Stimulated activated CD8-positive, alpha-beta memory T cell treated with anti-CD3 and anti-CD28 coated beads, Interleukin-4, amount 100 ng/mL, for 48 hours (primary cell): ENCODE measurements around the gene ZFYVE28.
A peak's percentile ranks its signal among the peaks of the same experiment; 100 is the strongest.

Experiments used
- DNase-seq: peaks from one replicate; pipeline ENCODE4 v3.0.0-alpha.2; 2020

ZFYVE28 gene

GRCh38 chr4:2427383-2428334 is 9.2 kb upstream of the ZFYVE28 start:
- DNase-seq: no peak

- no peak for DNase-seq
Measured at GRCh38 chr4:2426711-2427275, 8.3 kb upstream of the ZFYVE28 start.

GRCh38 chr4:2426069-2426397 is 7.6 kb upstream of the ZFYVE28 start:
- no peak for DNase-seq

- no peak for DNase-seq
Measured at GRCh38 chr4:2425386-2426068, 7.1 kb upstream of the ZFYVE28 start.

GRCh38 chr4:2424581-2424980 is 6.1 kb upstream of the ZFYVE28 start:
- DNase-seq: no peak

GRCh38 chr4:2423695-2424094 is 5.2 kb upstream of the ZFYVE28 start:
- DNase-seq: no peak

- DNase-seq: no peak
Measured at GRCh38 chr4:2423066-2423465, 4.6 kb upstream of the ZFYVE28 start.

- no peak for DNase-seq
Measured at GRCh38 chr4:2421928-2422327, 3.5 kb upstream of the ZFYVE28 start.

- no peak for DNase-seq
Measured at GRCh38 chr4:2419814-2420213, 1.4 kb upstream of the ZFYVE28 start.

GRCh38 chr4:2418650-2419571 is 466 bp upstream of the ZFYVE28 start, which contains the start of gene CFAP99:
Gene CFAP99 (plus strand): TSS chr4:2418955.
- DNase-seq: peak; percentile 98

- DNase-seq: peak; percentile 36
Measured at GRCh38 chr4:2417226-2417764, 1.1 kb downstream of the ZFYVE28 start.

- DNase-seq: peak; percentile 62
Measured at GRCh38 chr4:2416564-2417225, 1.8 kb downstream of the ZFYVE28 start.

GRCh38 chr4:2415881-2416563 is 2.4 kb downstream of the ZFYVE28 start:
- no peak for DNase-seq

GRCh38 chr4:2415213-2415612 is 3.2 kb downstream of the ZFYVE28 start:
- no peak for DNase-seq

GRCh38 chr4:2413821-2414610 is 4.4 kb downstream of the ZFYVE28 start:
- peak; percentile 68 for DNase-seq

GRCh38 chr4:2412885-2413716 is 5.3 kb downstream of the ZFYVE28 start:
- DNase-seq: peak; percentile 89

GRCh38 chr4:2412534-2412884 is 5.9 kb downstream of the ZFYVE28 start:
- peak; percentile 79 for DNase-seq

GRCh38 chr4:2411786-2412510 is 6.5 kb downstream of the ZFYVE28 start:
- DNase-seq: peak; percentile 66

GRCh38 chr4:2409381-2409783 is 9.1 kb downstream of the ZFYVE28 start:
- no peak for DNase-seq
